DND-41 (cell line): ENCODE measurements around the gene ARHGEF7.

Experiments used
- ATAC-seq: fragments of 200-7000 bp; cut with Tn5 transposase; 3 replicates; pipeline ENCODE4 v1.9.1; 2021; ENCODE audit warnings: low read depth; ENCODE audit not compliant: insufficient read depth
- DNase-seq: peaks from one replicate; pipeline ENCODE4 v3.0.0-alpha.2; 2020
- H2AFZ ChIP-seq: 2 replicates; pipeline ENCODE4 v1.6.0; 2012; ENCODE audit warnings: low read depth, low read length
- H3K27ac ChIP-seq: 2 replicates; pipeline ENCODE4 v1.5.1; 2012; ENCODE audit warnings: low read length, inconsistent platforms
- H3K27me3 ChIP-seq: fragments of 200-600 bp; sonication (generic); 2 replicates; pipeline ENCODE4 v1.6.0; 2012; ENCODE audit warnings: low read length, mild to moderate bottlenecking, inconsistent platforms; ENCODE audit not compliant: insufficient read depth, poor library complexity
- H3K36me3 ChIP-seq: 2 replicates; pipeline ENCODE4 v1.5.1; 2012; ENCODE audit warnings: low read length, inconsistent platforms; ENCODE audit not compliant: insufficient read depth
- H3K4me1 ChIP-seq: 2 replicates; pipeline ENCODE4 v1.5.1; 2012; ENCODE audit warnings: mild to moderate bottlenecking, low read length; ENCODE audit not compliant: insufficient read depth
- H3K4me2 ChIP-seq: 2 replicates; pipeline ENCODE4 v1.6.0; 2012; ENCODE audit warnings: mild to moderate bottlenecking, moderate library complexity, low read length, inconsistent platforms; ENCODE audit not compliant: insufficient read depth
- H3K4me3 ChIP-seq, 2 experiments: fragments of 200-600 bp in 1 of 2; shearing (Covaris generic) in 1 of 2; 2 replicates each; pipeline ENCODE4 v1.5.1; 2012 to 2016; ENCODE audit warnings: inconsistent platforms in 2 of 2, low read length in 2 of 2, mild to moderate bottlenecking in 2 of 2, low read depth in 1 of 2, moderate library complexity in 1 of 2
- H3K79me2 ChIP-seq: 2 replicates; pipeline ENCODE4 v1.6.0; 2012; ENCODE audit warnings: low read length, inconsistent platforms; ENCODE audit not compliant: insufficient read depth
- H3K9ac ChIP-seq: 2 replicates; pipeline ENCODE4 v1.6.0; 2012; ENCODE audit warnings: low read depth, mild to moderate bottlenecking, inconsistent platforms, low read length, moderate library complexity
- H3K9me3 ChIP-seq: 2 replicates; pipeline ENCODE4 v1.5.1; 2012; ENCODE audit warnings: low read length, moderate library complexity, mild to moderate bottlenecking, inconsistent platforms; ENCODE audit not compliant: insufficient read depth, severe bottlenecking
- H4K20me1 ChIP-seq: 2 replicates; pipeline ENCODE4 v1.6.0; 2012; ENCODE audit warnings: low read length; ENCODE audit not compliant: insufficient read depth
- EZH2 ChIP-seq: IDR thresholded peaks from 3 replicates; pipeline ENCODE4 v1.6.1; 2012; ENCODE audit warnings: borderline replicate concordance, low read depth, mild to moderate bottlenecking, moderate library complexity, low read length, inconsistent platforms; ENCODE audit not compliant: severe bottlenecking
- TF ChIP-seq, protein P1 (sequence below): IDR thresholded peaks from 2 replicates; pipeline ENCODE4 v1.5.1; 2012; ENCODE audit warnings: borderline replicate concordance, low read length, moderate library complexity, mild to moderate bottlenecking; ENCODE audit not compliant: poor library complexity, severe bottlenecking; ENCODE audit errors: extremely low read depth

The ARHGEF7 gene

DNA sequence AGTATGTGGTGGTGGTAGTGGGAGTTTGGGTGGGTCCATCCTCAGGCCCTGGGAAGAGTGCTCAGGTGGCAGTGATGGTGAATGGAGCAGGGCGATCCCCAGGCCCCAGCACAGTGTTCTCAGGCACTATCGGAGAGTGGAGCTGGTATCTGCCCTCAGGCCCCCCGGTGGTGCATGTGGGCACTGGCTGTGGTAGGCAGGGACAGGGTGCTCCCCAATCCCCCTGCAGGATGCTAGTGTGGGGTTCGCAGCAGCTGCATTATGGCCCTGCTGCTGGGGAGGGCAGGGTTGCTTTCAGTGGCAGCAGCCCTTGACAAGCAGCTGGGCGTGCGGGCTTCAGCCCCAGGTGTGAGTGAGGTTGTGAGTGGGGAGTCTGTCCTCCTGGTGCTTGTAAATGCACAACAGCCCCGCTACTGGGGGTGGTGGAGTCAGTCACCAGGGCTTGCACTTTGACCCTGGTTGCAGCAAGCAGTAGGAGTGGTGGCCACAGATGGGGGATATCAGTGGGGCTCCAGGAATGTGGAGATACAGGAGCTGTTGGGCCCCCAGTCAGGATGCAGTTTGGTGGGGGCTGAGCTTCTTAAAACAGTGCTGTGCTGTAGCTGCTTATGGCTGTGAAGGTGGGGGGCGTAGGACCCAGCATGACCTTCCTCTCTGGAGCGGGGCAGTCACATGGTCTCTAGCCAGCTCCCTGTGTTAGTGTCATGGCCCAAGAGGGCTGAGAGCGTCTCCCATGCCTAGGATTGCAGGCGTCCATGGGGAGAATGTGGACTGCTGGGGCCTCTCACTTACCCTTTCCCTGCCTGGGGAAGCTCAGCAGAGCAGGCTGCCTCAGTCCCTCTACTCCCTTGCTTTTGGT is 38.7 kb upstream of the ARHGEF7 start:
- no peak overlapping the region for H3K9ac ChIP-seq
- H3K79me2 ChIP-seq, result no peaks in the 10 kb centered on the region
- no peaks in the 10 kb centered on the region for H4K20me1 ChIP-seq
- H3K27me3 ChIP-seq, result no peaks in the 10 kb centered on the region
- no peak overlapping the region for H3K4me3 ChIP-seq
- DNase-seq (no peak), ATAC-seq (peak; percentile 54; the same call in 2 of the 3 replicates)
- H2AFZ ChIP-seq, result no peak overlapping the region
- peaks cover 27% of the 10 kb centered on the region for H3K9me3 ChIP-seq
- no peaks in the 10 kb centered on the region for H3K4me1 ChIP-seq
- TF ChIP-seq, protein P1, sequence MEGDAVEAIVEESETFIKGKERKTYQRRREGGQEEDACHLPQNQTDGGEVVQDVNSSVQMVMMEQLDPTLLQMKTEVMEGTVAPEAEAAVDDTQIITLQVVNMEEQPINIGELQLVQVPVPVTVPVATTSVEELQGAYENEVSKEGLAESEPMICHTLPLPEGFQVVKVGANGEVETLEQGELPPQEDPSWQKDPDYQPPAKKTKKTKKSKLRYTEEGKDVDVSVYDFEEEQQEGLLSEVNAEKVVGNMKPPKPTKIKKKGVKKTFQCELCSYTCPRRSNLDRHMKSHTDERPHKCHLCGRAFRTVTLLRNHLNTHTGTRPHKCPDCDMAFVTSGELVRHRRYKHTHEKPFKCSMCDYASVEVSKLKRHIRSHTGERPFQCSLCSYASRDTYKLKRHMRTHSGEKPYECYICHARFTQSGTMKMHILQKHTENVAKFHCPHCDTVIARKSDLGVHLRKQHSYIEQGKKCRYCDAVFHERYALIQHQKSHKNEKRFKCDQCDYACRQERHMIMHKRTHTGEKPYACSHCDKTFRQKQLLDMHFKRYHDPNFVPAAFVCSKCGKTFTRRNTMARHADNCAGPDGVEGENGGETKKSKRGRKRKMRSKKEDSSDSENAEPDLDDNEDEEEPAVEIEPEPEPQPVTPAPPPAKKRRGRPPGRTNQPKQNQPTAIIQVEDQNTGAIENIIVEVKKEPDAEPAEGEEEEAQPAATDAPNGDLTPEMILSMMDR, result peak; percentile 31
- TF ChIP-seq EZH2, result no peak
- H3K27ac ChIP-seq, result no peak overlapping the region
- H3K36me3 ChIP-seq, result no peaks in the 10 kb centered on the region
- no peak overlapping the region for H3K4me2 ChIP-seq

DNA sequence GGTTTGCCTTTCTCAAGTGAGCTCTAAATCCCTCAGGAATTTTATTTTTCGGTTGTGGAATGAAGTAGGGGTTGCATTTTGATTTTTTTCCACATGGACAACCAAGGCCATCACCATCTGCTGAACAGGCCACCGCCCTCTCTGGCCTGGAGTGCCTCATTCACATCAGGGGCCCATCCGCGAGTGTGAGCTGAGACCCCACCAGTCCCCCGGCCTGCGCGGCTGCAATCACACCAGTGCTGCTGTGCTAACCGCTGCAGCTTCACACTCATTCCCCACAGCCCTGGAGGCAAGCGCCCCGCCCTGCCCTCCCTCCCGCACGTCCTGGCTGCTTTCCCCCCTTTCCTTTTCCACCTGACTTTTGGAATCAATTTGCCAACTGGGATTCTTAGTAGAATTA is 35.7 kb upstream of the ARHGEF7 start:
- DNase-seq, result no peak
- TF ChIP-seq, protein P1, result no peak
- no peak for TF ChIP-seq EZH2
- Histone ChIP-seq H2AFZ (no peak overlapping the region), H3K79me2 (no peaks in the 10 kb centered on the region), H3K27ac (no peak overlapping the region), H3K4me3 (no peak overlapping the region), H3K9ac (no peak overlapping the region), H3K9me3 (peaks cover 14% of the 10 kb centered on the region), H4K20me1 (no peaks in the 10 kb centered on the region), H3K4me1 (no peaks in the 10 kb centered on the region), H3K27me3 (no peaks in the 10 kb centered on the region), H3K4me2 (no peak overlapping the region), H3K36me3 (no peaks in the 10 kb centered on the region)
- no peak for ATAC-seq

DNA sequence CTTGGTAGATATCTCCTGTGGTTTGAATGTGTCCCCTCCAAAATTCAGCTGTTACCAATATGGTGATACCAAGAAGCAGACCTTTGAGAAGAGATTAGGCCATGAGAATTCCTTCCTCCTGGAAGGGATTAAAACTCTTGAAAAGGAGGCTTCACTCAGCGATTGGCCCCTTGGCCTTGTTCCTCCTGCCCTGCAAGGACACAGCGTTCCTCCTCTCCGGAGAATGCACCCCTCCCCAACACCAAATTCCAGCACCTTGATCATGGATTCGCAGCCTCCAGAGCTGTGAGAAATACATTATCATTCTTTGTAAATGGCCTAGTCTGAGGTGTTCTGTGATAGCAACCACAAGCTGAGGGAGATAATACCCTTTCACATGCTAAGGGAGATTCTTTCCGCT is 34.5 kb upstream of the ARHGEF7 start:
- Histone ChIP-seq H3K9me3 (peaks cover 4% of the 10 kb centered on the region), H3K4me3 (no peak overlapping the region), H2AFZ (no peak overlapping the region), H3K4me2 (no peak overlapping the region), H3K36me3 (no peaks in the 10 kb centered on the region), H3K27ac (no peak overlapping the region), H3K4me1 (no peaks in the 10 kb centered on the region), H3K27me3 (no peaks in the 10 kb centered on the region), H4K20me1 (no peaks in the 10 kb centered on the region), H3K79me2 (no peaks in the 10 kb centered on the region), H3K9ac (no peak overlapping the region)
- ATAC-seq (no peak), DNase-seq (no peak)
- TF ChIP-seq EZH2, result no peak
- TF ChIP-seq, protein P1, result no peak
